SK-N-SH treated with all-trans-retinoic acid at 6 μM for 48 hours (cell line): ENCODE data around the gene FHIT.

ENCODE experiments used
- ARNTL ChIP-seq: fragments of 450-650 bp; formaldehyde crosslinking; IDR thresholded peaks from 2 replicates; pipeline ENCODE4 v1.5.0; 2020; ENCODE audit warnings: low read depth, mild to moderate bottlenecking, moderate library complexity, borderline replicate concordance
- BACH2 ChIP-seq: fragments of 250-450 bp; sonication (Bioruptor Pico); IDR thresholded peaks from 2 replicates; pipeline ENCODE4 v1.9.0; 2021; ENCODE audit warnings: mild to moderate bottlenecking, borderline replicate concordance
- GLIS3 ChIP-seq: fragments of 250-450 bp; sonication (Bioruptor Pico); IDR thresholded peaks from 2 replicates; pipeline ENCODE4 v1.5.0; 2020; ENCODE audit warnings: mild to moderate bottlenecking, moderate library complexity
- OSR1 ChIP-seq: fragments of 250-450 bp; sonication (Bioruptor Pico); IDR thresholded peaks from 2 replicates; pipeline ENCODE4 v1.8.0; 2022; ENCODE audit warnings: moderate library complexity, mild to moderate bottlenecking, inconsistent platforms
- PATZ1 ChIP-seq: fragments of 250-450 bp; sonication (Bioruptor Pico); IDR thresholded peaks from 2 replicates; pipeline ENCODE4 v1.8.0; 2020; ENCODE audit warnings: mild to moderate bottlenecking, moderate library complexity, borderline replicate concordance
- PPARA ChIP-seq: fragments of 250-450 bp; sonication (Bioruptor Pico); IDR thresholded peaks from 2 replicates; pipeline ENCODE4 v1.5.0; 2020; ENCODE audit warnings: mild to moderate bottlenecking, borderline replicate concordance
- RARB ChIP-seq: fragments of 250-450 bp; sonication (Bioruptor Pico); IDR thresholded peaks from 2 replicates; pipeline ENCODE4 v1.8.0; 2021; ENCODE audit warnings: mild to moderate bottlenecking, moderate library complexity
- ZFP30 ChIP-seq: fragments of 450-650 bp; formaldehyde crosslinking; IDR thresholded peaks from 2 replicates; pipeline ENCODE4 v1.5.0; 2022; ENCODE audit warnings: mild to moderate bottlenecking, moderate library complexity
- TF ChIP-seq, protein P1 (sequence below): fragments of 250-450 bp; sonication (Bioruptor Pico); IDR thresholded peaks from 2 replicates; pipeline ENCODE4 v1.5.0; 2020; ENCODE audit warnings: mild to moderate bottlenecking, moderate library complexity

DNA sequence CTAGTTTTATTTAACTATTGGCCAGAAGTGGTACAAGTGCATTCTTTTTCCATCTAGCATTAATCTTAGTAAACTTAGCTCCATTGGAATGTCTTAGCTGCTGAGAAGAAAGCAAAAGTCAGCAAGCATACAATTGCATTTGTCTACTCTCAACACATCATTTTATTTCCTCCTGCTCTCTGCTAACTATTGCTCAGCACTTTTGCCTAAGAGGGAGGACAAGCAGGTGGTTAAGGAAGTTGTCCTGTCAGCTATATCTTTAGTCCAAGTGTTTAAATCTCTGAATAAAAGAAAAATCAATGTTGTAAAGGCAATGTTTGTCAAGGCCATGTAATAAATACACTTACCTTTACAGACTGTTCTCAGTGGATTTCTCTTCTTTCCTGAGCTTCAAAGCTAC, 51.0 kb downstream of the FHIT start:
- no peak for TF ChIP-seq BACH2 (CRISPR knock-in tag)
- TF ChIP-seq, protein P1, sequence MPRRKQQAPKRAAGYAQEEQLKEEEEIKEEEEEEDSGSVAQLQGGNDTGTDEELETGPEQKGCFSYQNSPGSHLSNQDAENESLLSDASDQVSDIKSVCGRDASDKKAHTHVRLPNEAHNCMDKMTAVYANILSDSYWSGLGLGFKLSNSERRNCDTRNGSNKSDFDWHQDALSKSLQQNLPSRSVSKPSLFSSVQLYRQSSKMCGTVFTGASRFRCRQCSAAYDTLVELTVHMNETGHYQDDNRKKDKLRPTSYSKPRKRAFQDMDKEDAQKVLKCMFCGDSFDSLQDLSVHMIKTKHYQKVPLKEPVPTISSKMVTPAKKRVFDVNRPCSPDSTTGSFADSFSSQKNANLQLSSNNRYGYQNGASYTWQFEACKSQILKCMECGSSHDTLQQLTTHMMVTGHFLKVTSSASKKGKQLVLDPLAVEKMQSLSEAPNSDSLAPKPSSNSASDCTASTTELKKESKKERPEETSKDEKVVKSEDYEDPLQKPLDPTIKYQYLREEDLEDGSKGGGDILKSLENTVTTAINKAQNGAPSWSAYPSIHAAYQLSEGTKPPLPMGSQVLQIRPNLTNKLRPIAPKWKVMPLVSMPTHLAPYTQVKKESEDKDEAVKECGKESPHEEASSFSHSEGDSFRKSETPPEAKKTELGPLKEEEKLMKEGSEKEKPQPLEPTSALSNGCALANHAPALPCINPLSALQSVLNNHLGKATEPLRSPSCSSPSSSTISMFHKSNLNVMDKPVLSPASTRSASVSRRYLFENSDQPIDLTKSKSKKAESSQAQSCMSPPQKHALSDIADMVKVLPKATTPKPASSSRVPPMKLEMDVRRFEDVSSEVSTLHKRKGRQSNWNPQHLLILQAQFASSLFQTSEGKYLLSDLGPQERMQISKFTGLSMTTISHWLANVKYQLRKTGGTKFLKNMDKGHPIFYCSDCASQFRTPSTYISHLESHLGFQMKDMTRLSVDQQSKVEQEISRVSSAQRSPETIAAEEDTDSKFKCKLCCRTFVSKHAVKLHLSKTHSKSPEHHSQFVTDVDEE (CRISPR knock-in tag) = no peak
- TF ChIP-seq PATZ1 (CRISPR knock-in tag) = no peak
- TF ChIP-seq RARB (CRISPR knock-in tag) = no peak
- TF ChIP-seq OSR1 = no peak
- TF ChIP-seq PPARA (CRISPR knock-in tag) = no peak
- TF ChIP-seq GLIS3 (CRISPR knock-in tag) = no peak
- no peak for TF ChIP-seq ARNTL (CRISPR knock-in tag)
- TF ChIP-seq ZFP30 (CRISPR knock-in tag) = no peak
